Stimulated activated CD8-positive, alpha-beta memory T cell treated with anti-CD3 and anti-CD28 coated beads, Interleukin-15, amount 100 ng/mL, for 1 hour (primary cell): Measurements from ENCODE around the gene PPARD.

Experiments
- DNase-seq: peaks from one replicate; pipeline ENCODE4 v3.0.0-alpha.2; 2020; ENCODE audit warnings: low read depth

Gene PPARD

GRCh38 chr6:35469751-35470662, 127.6 kb downstream of the PPARD start:
- no peak for DNase-seq

- DNase-seq: no peak
Measured at GRCh38 chr6:35470663-35471120, 128.3 kb downstream of the PPARD start.

GRCh38 chr6:35471836-35472345, 129.5 kb downstream of the PPARD start:
- DNase-seq: no peak

GRCh38 chr6:35473075-35473849, 130.9 kb downstream of the PPARD start:
- DNase-seq: no peak

- DNase-seq: no peak
Measured at GRCh38 chr6:35473850-35474130, 131.4 kb downstream of the PPARD start.

GRCh38 chr6:35474131-35474941, 132.0 kb downstream of the PPARD start:
- no peak for DNase-seq

- DNase-seq: no peak
Measured at GRCh38 chr6:35474942-35475570, 132.7 kb downstream of the PPARD start.

GRCh38 chr6:35475573-35475972, 133.2 kb downstream of the PPARD start:
- DNase-seq: no peak

GRCh38 chr6:35476004-35476403, 133.6 kb downstream of the PPARD start:
- DNase-seq: no peak

- DNase-seq: no peak
Measured at GRCh38 chr6:35477028-35477427, 134.7 kb downstream of the PPARD start.
